Chondrocyte (in vitro differentiated cells): Measurements from ENCODE around the gene FAM25G. TPM values are rescaled to one million over a fixed set of nuclear protein-coding genes. Genes with fewer than 3 reads are reported as not detected.
"Not testable (repeated sequence)": the region's sequence is repeated elsewhere in the genome, so short reads cannot be mapped to it uniquely, and the experiment has no call there.

Experiments used
- DNase-seq: peaks from one replicate; pipeline ENCODE4 v3.0.0; 2021; ENCODE audit warnings: mixed read lengths, low spot score
- H3K27ac Mint-ChIP-seq: one replicate; pipeline ENCODE4 v1.8.0; 2021; ENCODE audit warnings: mild to moderate bottlenecking, moderate library complexity, mixed read lengths; ENCODE audit not compliant: unreplicated experiment
- H3K27me3 Mint-ChIP-seq: 2 replicates; pipeline ENCODE4 v1.8.0; 2021; ENCODE audit warnings: low read depth, mixed read lengths
- H3K36me3 Mint-ChIP-seq: 2 replicates; pipeline ENCODE4 v1.8.0; 2021; ENCODE audit warnings: low read depth, mixed read lengths
- H3K4me1 Mint-ChIP-seq: 2 replicates; pipeline ENCODE4 v1.8.0; 2021; ENCODE audit warnings: low read depth, mild to moderate bottlenecking, mixed read lengths
- H3K4me3 Mint-ChIP-seq: one replicate; pipeline ENCODE4 v1.8.0; 2021; ENCODE audit warnings: mild to moderate bottlenecking, moderate library complexity, mixed read lengths; ENCODE audit not compliant: unreplicated experiment
- H3K9me3 Mint-ChIP-seq: 2 replicates; pipeline ENCODE4 v1.8.0; 2021; ENCODE audit warnings: low read depth, mixed read lengths
- total RNA-seq: library from RNA; stranded (reverse); gene quantifications from 3 replicates; pipeline ENCODE4 v1.2.1, GENCODE V29; 2021
- TF ChIP-seq, protein P1 (sequence below): fragments of 200-600 bp; sonication (generic); IDR thresholded peaks from 2 replicates; pipeline ENCODE4 v1.5.0; 2021; ENCODE audit warnings: antibody characterized with exemption, mild to moderate bottlenecking, moderate library complexity

The FAM25G gene
- total RNA-seq, 1 donor from 2014 or later: not detected

DNA sequence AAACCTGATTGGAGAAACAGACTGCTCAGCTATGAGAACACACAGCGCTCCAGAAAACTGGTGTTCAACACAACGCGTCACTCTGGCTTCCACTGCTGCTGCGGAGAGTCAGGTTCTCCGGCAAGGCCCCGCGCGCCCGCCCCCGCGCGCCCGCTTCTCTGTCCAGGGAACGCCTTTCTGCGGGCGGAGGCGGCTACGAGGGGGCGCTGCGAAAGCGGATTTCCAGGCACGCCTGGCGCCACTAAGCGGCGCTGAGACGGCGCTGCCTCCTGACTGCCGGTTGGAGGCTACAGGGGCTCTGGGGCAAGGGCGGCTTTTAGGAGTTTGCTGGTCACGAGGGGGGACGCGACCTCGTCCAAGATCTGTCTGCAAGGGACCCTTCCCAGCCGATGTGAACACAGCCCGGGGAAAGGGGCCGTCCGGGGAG is 30.2 kb downstream of the FAM25G start:
- peaks cover 20% of the 10 kb centered on the region for H3K4me1 Mint-ChIP-seq
- TF ChIP-seq, protein P1, sequence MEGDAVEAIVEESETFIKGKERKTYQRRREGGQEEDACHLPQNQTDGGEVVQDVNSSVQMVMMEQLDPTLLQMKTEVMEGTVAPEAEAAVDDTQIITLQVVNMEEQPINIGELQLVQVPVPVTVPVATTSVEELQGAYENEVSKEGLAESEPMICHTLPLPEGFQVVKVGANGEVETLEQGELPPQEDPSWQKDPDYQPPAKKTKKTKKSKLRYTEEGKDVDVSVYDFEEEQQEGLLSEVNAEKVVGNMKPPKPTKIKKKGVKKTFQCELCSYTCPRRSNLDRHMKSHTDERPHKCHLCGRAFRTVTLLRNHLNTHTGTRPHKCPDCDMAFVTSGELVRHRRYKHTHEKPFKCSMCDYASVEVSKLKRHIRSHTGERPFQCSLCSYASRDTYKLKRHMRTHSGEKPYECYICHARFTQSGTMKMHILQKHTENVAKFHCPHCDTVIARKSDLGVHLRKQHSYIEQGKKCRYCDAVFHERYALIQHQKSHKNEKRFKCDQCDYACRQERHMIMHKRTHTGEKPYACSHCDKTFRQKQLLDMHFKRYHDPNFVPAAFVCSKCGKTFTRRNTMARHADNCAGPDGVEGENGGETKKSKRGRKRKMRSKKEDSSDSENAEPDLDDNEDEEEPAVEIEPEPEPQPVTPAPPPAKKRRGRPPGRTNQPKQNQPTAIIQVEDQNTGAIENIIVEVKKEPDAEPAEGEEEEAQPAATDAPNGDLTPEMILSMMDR: peak; percentile 74
- H3K27me3 Mint-ChIP-seq, H3K9me3 Mint-ChIP-seq, H3K36me3 Mint-ChIP-seq: not testable (repeated sequence)
- peak overlapping the region; percentile 80 for H3K27ac Mint-ChIP-seq
- DNase-seq: peak; percentile 46
- H3K4me3 Mint-ChIP-seq: peak overlapping the region; percentile 62

DNA sequence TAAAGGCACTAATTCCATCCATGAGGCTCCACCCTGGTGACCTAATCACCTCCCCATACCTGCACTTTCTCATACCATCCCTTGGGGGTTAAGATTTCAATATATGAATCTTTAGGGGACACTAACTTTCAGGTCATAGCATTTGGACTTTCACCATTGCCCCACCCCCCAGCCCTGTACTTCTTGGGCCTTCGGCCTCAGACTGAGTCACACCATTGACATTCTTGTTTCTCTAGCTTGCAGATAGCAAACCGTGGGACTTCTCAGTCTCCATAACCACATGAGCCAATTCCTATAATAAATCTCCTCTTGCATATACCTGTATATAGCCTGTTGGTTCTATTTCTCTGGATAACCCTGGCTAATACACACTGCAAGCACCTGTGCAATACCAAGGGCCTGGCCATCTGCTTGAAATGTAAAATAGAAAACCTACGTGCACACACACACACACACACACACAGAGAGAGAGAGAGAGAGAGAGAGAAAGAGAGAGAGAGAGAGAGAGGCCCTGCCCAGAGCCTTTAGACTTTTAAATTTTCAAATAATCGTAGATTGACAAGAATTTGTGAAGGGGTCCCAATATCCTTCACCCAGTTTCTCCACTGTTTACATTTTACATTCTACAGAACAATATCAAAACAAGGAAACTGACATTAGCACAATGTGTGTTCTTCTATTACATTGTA is 32.9 kb downstream of the FAM25G start:
- DNase-seq: no peak
- H3K27me3 Mint-ChIP-seq: peaks cover 6% of the 10 kb centered on the region

DNA sequence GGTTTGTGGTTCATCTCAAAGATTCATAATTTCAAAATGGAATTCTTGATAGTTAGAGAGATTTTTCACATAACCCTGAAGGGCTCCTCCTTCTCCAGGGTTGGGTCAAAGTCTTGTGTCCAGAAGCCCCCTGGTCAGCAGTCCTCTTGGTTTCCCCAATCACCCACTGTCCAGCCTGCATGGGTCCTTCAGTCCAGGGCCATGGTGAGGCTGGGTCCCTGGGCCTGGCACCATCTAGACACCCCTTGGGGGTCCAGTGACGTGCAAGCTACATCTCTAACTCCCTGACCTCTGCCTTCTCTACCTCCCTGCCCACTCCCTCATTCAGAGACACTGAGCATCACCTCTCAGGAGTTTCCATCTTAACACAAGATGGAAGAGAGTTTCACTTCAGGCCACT is 33.7 kb downstream of the FAM25G start:
- no peaks in the 10 kb centered on the region for H3K9me3 Mint-ChIP-seq
- DNase-seq: peak; percentile 50

More for the DNA sequence above, 32.9 kb downstream of the FAM25G start:
- H3K4me3 Mint-ChIP-seq: no peak overlapping the region
- TF ChIP-seq, protein P1: no peak
- H3K27ac Mint-ChIP-seq: peak overlapping the region; percentile 57
- no peaks in the 10 kb centered on the region for H3K9me3 Mint-ChIP-seq
- H3K4me1 Mint-ChIP-seq: peaks cover 14% of the 10 kb centered on the region
- no peaks in the 10 kb centered on the region for H3K36me3 Mint-ChIP-seq

DNA sequence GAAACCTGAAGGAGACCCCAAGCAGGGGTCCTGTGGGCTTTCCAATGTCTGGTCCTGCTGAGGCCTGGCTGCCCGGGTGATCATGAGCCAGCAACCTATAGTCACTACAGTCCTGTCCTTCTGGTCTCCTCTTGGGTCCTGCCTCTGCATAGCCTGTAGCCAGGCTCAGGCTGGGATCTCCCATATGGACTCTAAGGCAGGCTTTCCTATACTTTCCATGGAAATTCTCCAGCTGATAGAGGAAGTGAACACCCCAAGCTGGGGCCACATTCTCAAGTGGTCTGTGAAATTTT is 34.0 kb downstream of the FAM25G start:
- Mint-ChIP-seq H3K36me3 (no peaks in the 10 kb centered on the region), H3K9me3 (no peaks in the 10 kb centered on the region), H3K27me3 (peaks cover 6% of the 10 kb centered on the region), H3K27ac (no peak overlapping the region), H3K4me1 (peaks cover 14% of the 10 kb centered on the region), H3K4me3 (no peak overlapping the region)
- no peak for DNase-seq
- TF ChIP-seq, protein P1: no peak

More for the DNA sequence above, 33.7 kb downstream of the FAM25G start:
- TF ChIP-seq, protein P1: no peak
- peaks cover 14% of the 10 kb centered on the region for H3K4me1 Mint-ChIP-seq
- H3K4me3 Mint-ChIP-seq: no peak overlapping the region
- H3K27ac Mint-ChIP-seq: no peak overlapping the region
- H3K36me3 Mint-ChIP-seq: no peaks in the 10 kb centered on the region
- peaks cover 6% of the 10 kb centered on the region for H3K27me3 Mint-ChIP-seq

DNA sequence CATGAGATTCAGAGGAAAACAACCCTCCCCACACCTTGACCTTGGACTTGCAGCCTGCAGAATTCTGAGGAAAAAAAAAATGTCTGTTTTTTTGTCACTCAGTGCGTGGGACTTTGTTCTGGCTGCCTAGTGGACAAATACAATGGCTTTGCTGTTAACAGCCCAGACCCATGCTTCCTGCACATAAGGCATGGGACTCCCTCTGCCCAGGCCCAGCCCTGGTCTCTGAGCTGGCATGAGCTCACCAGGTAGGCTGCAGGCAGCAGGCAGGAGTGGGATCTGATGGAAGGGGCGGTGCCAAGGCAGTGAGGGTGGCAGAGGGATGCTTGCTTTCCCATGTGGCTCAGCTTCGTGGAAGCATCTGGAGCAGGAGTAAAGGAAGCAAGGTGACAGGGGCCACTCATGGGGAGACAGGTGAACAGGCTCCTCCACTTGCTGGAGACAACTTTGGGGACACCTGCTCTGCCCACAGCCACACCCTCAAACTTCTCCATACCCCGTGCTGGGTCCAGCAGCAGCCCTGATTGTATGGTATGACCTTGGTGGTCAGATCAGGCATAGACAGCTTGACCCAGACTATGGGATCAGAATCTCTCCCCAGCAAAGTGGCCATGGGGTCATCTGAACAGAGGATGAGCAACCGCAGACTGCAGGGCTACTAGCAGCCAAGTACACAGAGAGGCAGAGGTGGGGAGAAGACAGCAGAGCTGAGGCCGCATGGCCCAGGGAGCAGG is 34.5 kb downstream of the FAM25G start:
- Mint-ChIP-seq H3K9me3 (no peaks in the 10 kb centered on the region), H3K4me3 (no peak overlapping the region), H3K27me3 (peaks cover 6% of the 10 kb centered on the region), H3K4me1 (peaks cover 14% of the 10 kb centered on the region), H3K36me3 (no peaks in the 10 kb centered on the region), H3K27ac (no peak overlapping the region)
- DNase-seq: peak; percentile 75
- TF ChIP-seq, protein P1: no peak
